H1 (cell line): ENCODE results near the gene SPOCK1. TPM values are rescaled to one million over a fixed set of nuclear protein-coding genes. Genes with fewer than 3 reads are reported as not detected.

Experiments used
- CTCF ChIA-PET: fragments of 300-600 bp; sonication (Branson Sonifier 250); formaldehyde crosslinking; loops from one replicate; lab custom pipeline; 2021; ENCODE audit not compliant: partially characterized antibody; lab: Charles Lee
- POLR2A ChIA-PET: fragments of 300-600 bp; sonication (Branson Sonifier 250); formaldehyde crosslinking; loops from one replicate; lab custom pipeline; 2021; ENCODE audit warnings: inconsistent platforms; ENCODE audit not compliant: partially characterized antibody; lab: Charles Lee
- DNase-seq, 2 experiments: peaks; one replicate each; pipeline versions ENCODE4 v3.0.0 to v3.0.0-alpha.2; 2010 to 2022; ENCODE audit warnings: low spot score in 2 of 2, low read depth in 1 of 2, mixed read lengths in 1 of 2
- FAIRE-seq: peaks from 2 replicates; lab custom pipeline; 2011; peaks lifted over from hg19 to GRCh38; lab: Jason Lieb, UNC
- H2AFZ ChIP-seq: 2 replicates; pipeline ENCODE4 v1.8.1; 2012; ENCODE audit warnings: low read length, inconsistent platforms
- H2AK5ac ChIP-seq: 2 replicates; pipeline ENCODE4 v1.6.1; 2013; ENCODE audit warnings: low read depth, low read length
- H2BK120ac ChIP-seq: replicated peaks from 2 replicates; pipeline ENCODE3; 2013; ENCODE audit warnings: low read depth, low read length, inconsistent platforms
- H2BK12ac ChIP-seq: 2 replicates; pipeline ENCODE4 v1.6.1; 2013; ENCODE audit warnings: low read depth, low read length
- H2BK15ac ChIP-seq: 2 replicates; pipeline ENCODE4 v1.6.1; 2013; ENCODE audit warnings: low read length
- H2BK20ac ChIP-seq: 2 replicates; pipeline ENCODE4 v1.6.1; 2013; ENCODE audit warnings: low read length
- H2BK5ac ChIP-seq: 2 replicates; pipeline ENCODE4 v1.6.1; 2013; ENCODE audit warnings: low read depth, low read length
- H3K14ac ChIP-seq: 2 replicates; pipeline ENCODE4 v1.6.1; 2013; ENCODE audit warnings: inconsistent platforms; ENCODE audit not compliant: insufficient read length
- H3K18ac ChIP-seq: 2 replicates; pipeline ENCODE4 v1.6.1; 2013; ENCODE audit warnings: low read length; ENCODE audit errors: extremely low read depth
- H3K23ac ChIP-seq: 2 replicates; pipeline ENCODE4 v1.6.1; 2013; ENCODE audit warnings: inconsistent platforms; ENCODE audit not compliant: insufficient read length
- H3K23me2 ChIP-seq: 2 replicates; pipeline ENCODE4 v1.6.1; 2013; ENCODE audit warnings: low read depth, low read length
- H3K27ac ChIP-seq: 2 replicates; pipeline ENCODE4 v1.6.1; 2011; ENCODE audit warnings: low read depth, low read length, inconsistent platforms
- H3K27me3 ChIP-seq, 4 experiments: replicated peaks in 1 of 4; 1 replicate in 1 of 4; 2 replicates in 3 of 4; pipeline versions ENCODE4 v1.6.1 to v1.8.1; 2011 to 2013; ENCODE audit warnings: low read length in 3 of 4, mild to moderate bottlenecking in 3 of 4, inconsistent platforms in 2 of 4, mixed read lengths in 2 of 4, moderate library complexity in 1 of 4; ENCODE audit not compliant: control insufficient read depth in 3 of 4, insufficient read depth in 3 of 4; ENCODE audit errors: extremely low read depth in 1 of 4
- H3K36me3 ChIP-seq, 4 experiments: 2 replicates each; pipeline versions ENCODE4 v1.6.1 to v1.8.1; 2011 to 2013; ENCODE audit warnings: mild to moderate bottlenecking in 4 of 4, low read length in 3 of 4, moderate library complexity in 2 of 4, control low read depth in 1 of 4, inconsistent platforms in 1 of 4; ENCODE audit not compliant: insufficient read depth in 4 of 4, control insufficient read depth in 2 of 4
- H3K4ac ChIP-seq: replicated peaks from 2 replicates; pipeline ENCODE3; 2013; ENCODE audit warnings: low read length, low read depth, mixed read lengths, inconsistent platforms; ENCODE audit not compliant: insufficient read length
- H3K4me1 ChIP-seq, 4 experiments: replicated peaks in 1 of 4; 1 replicate in 1 of 4; 2 replicates in 3 of 4; pipeline versions ENCODE4 v1.6.1 to v1.8.1; 2011 to 2013; ENCODE audit warnings: low read length in 3 of 4, inconsistent platforms in 2 of 4, mixed read lengths in 1 of 4; ENCODE audit not compliant: insufficient read depth in 4 of 4, control insufficient read depth in 3 of 4
- H3K4me2 ChIP-seq, 2 experiments: 2 replicates each; pipeline versions ENCODE4 v1.6.1 to v1.8.1; 2011 to 2013; ENCODE audit warnings: low read depth in 2 of 2, low read length in 2 of 2, control low read depth in 1 of 2, inconsistent platforms in 1 of 2, mild to moderate bottlenecking in 1 of 2; ENCODE audit not compliant: insufficient read depth in 1 of 2
- H3K4me3 ChIP-seq, 4 experiments: fragments of 200-600, 300-600 bp in 1 of 4; sonication (generic), shearing (Covaris generic), sonication (Bioruptor Twin) in 1 of 4; 2 replicates each; pipeline versions ENCODE4 v1.5.1 to v1.8.1; 2011 to 2016; ENCODE audit warnings: low read length in 4 of 4, low read depth in 3 of 4, control low read depth in 2 of 4, inconsistent platforms in 2 of 4, mild to moderate bottlenecking in 2 of 4, mixed read lengths in 1 of 4, moderate library complexity in 1 of 4; ENCODE audit not compliant: insufficient read depth in 2 of 4; ENCODE audit errors: extremely low read depth in 1 of 4
- H3K56ac ChIP-seq: replicated peaks from 2 replicates; pipeline ENCODE3; 2013; ENCODE audit warnings: low read depth, mild to moderate bottlenecking, mixed read lengths, low read length, inconsistent platforms; ENCODE audit not compliant: insufficient read length
- H3K79me1 ChIP-seq: 2 replicates; pipeline ENCODE4 v1.6.1; 2013; ENCODE audit warnings: low read depth, low read length, control low read depth
- H3K79me2 ChIP-seq, 2 experiments: 2 replicates each; pipeline versions ENCODE4 v1.6.1 to v1.8.1; 2012 to 2013; ENCODE audit warnings: low read length in 2 of 2, mild to moderate bottlenecking in 2 of 2, inconsistent platforms in 1 of 2; ENCODE audit not compliant: insufficient read depth in 2 of 2, control insufficient read depth in 1 of 2
- H3K9ac ChIP-seq, 4 experiments: replicated peaks in 1 of 4; 1 replicate in 1 of 4; 2 replicates in 3 of 4; pipeline versions ENCODE4 v1.6.1 to v1.8.1; 2011 to 2013; ENCODE audit warnings: low read depth in 3 of 4, low read length in 3 of 4, control low read depth in 2 of 4, mild to moderate bottlenecking in 2 of 4, moderate library complexity in 2 of 4, inconsistent platforms in 1 of 4; ENCODE audit errors: extremely low read depth in 1 of 4
- H3K9me3 ChIP-seq, 2 experiments: 2 replicates each; pipeline versions ENCODE4 v1.6.1 to v1.8.1; 2012 to 2013; ENCODE audit warnings: mild to moderate bottlenecking in 2 of 2, moderate library complexity in 2 of 2, control low read depth in 1 of 2, inconsistent platforms in 1 of 2, low read depth in 1 of 2, low read length in 1 of 2, mixed read lengths in 1 of 2; ENCODE audit not compliant: insufficient read depth in 2 of 2
- H4K20me1 ChIP-seq, 2 experiments: replicated peaks in 1 of 2; 2 replicates each; pipeline versions ENCODE3 to v1.8.1; 2011 to 2013; ENCODE audit warnings: inconsistent platforms in 2 of 2, low read length in 2 of 2, mild to moderate bottlenecking in 1 of 2; ENCODE audit not compliant: insufficient read depth in 2 of 2, control insufficient read depth in 1 of 2
- H4K5ac ChIP-seq: 2 replicates; pipeline ENCODE4 v1.6.1; 2013; ENCODE audit warnings: low read length, low read depth, mixed read lengths, inconsistent platforms; ENCODE audit not compliant: insufficient read length
- H4K8ac ChIP-seq: 2 replicates; pipeline ENCODE4 v1.8.0; 2013; ENCODE audit warnings: mild to moderate bottlenecking, moderate library complexity, low read length, inconsistent platforms; ENCODE audit not compliant: insufficient read depth; ENCODE audit errors: extremely low read depth
- H4K91ac ChIP-seq: replicated peaks from 2 replicates; pipeline ENCODE3; 2013; ENCODE audit warnings: low read length, mixed read lengths, inconsistent platforms; ENCODE audit not compliant: insufficient read length
- BRCA1 ChIP-seq: IDR thresholded peaks from 2 replicates; pipeline ENCODE4 v1.6.1; 2012; ENCODE audit warnings: low read depth, low read length, improper control_type of control experiment
- CTBP2 ChIP-seq: IDR thresholded peaks from 2 replicates; pipeline ENCODE4 v1.7.0; 2011; ENCODE audit warnings: borderline replicate concordance, mild to moderate bottlenecking, moderate library complexity, mixed read lengths, low read length; ENCODE audit not compliant: insufficient read depth, insufficient read length
- CTCF ChIP-seq, 3 experiments: IDR thresholded peaks; 1 replicate in 2 of 3; 2 replicates in 1 of 3; pipeline versions ENCODE4 v1.5.1 to v1.6.1; 2011; ENCODE audit warnings: low read length in 3 of 3, mild to moderate bottlenecking in 3 of 3, inconsistent platforms in 2 of 3, low read depth in 1 of 3, moderate library complexity in 1 of 3; ENCODE audit not compliant: insufficient read depth in 1 of 3; ENCODE audit errors: control extremely low read depth in 1 of 3
- HDAC2 ChIP-seq, 2 experiments: fragments of 300-600 bp in 1 of 2; sonication (generic) in 1 of 2; IDR thresholded peaks; 2 replicates each; pipeline ENCODE4 v1.6.1; 2011 to 2012; ENCODE audit warnings: low read depth in 2 of 2, low read length in 2 of 2, mild to moderate bottlenecking in 2 of 2, moderate library complexity in 2 of 2, borderline replicate concordance in 1 of 2, inconsistent platforms in 1 of 2
- SAP30 ChIP-seq: fragments of 300-600 bp; sonication (generic); IDR thresholded peaks from 2 replicates; pipeline ENCODE4 v1.7.1; 2012; ENCODE audit warnings: low read length, moderate library complexity, mild to moderate bottlenecking, inconsistent platforms; ENCODE audit not compliant: insufficient read depth, insufficient replicate concordance
- SRF ChIP-seq: IDR thresholded peaks from 2 replicates; pipeline ENCODE4 v1.6.1; 2011; ENCODE audit warnings: mild to moderate bottlenecking, low read depth, low read length, moderate library complexity
- YY1 ChIP-seq: IDR thresholded peaks from 2 replicates; pipeline ENCODE4 v1.6.1; 2011; ENCODE audit warnings: low read depth, mild to moderate bottlenecking, low read length
- WGBS, 2 experiments: shearing (Covaris generic) in 1 of 2; methylation state at CpG; one replicate each; pipeline versions ENCODE4 v1.1.6 to v1.1.7; 2013 to 2015; ENCODE audit warnings: low lambda C conversion rate in 2 of 2, mixed read lengths in 2 of 2, inconsistent platforms in 1 of 2, low coverage in 1 of 2, missing lambda C conversion rate in 1 of 2; ENCODE audit not compliant: insufficient replicate concordance in 2 of 2, insufficient coverage in 1 of 2, insufficient read length in 1 of 2; ENCODE audit errors: extremely low coverage in 1 of 2, missing lambda C conversion rate in 1 of 2; 5-methylcytosine and 5-hydroxymethylcytosine counted together
- polyA plus RNA-seq, 7 experiments: library from polyadenylated mRNA; depleted of rRNA in 3 of 7; stranded (reverse) in 5 of 7; unstranded in 2 of 7; fragments of >200 nt in 5 of 7; fragments of 200-250 nt in 2 of 7; gene quantifications; 1 replicate in 5 of 7; 2 replicates in 1 of 7; 4 replicates in 1 of 7; pipeline versions ENCODE4 v1.2.1 to v1.2.3, GENCODE V29; 2011 to 2013; ENCODE audit warnings: missing spikeins in 2 of 7, mixed read lengths in 2 of 7
- total RNA-seq: library from RNA; stranded (reverse); fragmentation: NEBNext Ultra II Directional; extraction: Animal tissue kit (Norgen Biotek cat#: 25700); gene quantifications from 2 replicates; pipeline ENCODE4 v1.2.1, GENCODE V29; 2021
- TF ChIP-seq, protein P1 (sequence below): IDR thresholded peaks from 2 replicates; pipeline ENCODE4 v1.6.1; 2011; ENCODE audit warnings: low read depth, mild to moderate bottlenecking, low read length; ENCODE audit not compliant: insufficient read depth

SPOCK1 gene
- total and polyA plus RNA-seq, 2 of the 8 experiments (the other 6 are each of a cell fraction or from before 2014, with no cell fraction given): 6.9 to 18.1 TPM

DNA sequence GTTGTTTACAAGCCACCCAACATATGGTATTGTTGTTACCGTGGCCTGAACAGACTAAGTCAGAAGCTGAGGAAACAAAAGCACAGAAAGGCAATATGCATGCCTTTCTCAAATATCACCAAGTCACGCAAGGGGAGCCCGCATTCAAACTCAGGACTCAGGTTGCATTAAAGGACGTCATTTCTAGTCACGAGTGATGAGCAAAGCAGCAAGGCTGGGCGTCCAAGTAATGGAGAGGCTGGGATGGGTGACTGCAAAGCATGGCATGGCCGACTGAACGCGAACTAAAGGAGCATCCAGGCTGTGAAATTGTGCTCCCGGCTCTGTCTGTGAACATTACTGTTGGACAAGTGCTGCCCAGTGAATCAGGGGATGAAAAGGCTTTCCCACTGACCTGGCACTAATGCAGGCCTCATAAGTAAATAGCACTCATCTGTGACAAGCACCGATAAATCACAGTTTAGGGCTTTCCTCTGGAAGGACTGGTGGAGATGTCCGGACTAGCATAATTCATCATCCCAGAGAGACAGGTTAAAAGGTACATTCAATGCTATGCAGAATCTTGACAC lies 202.8 kb downstream of the SPOCK1 start:
- H3K4me1 ChIP-seq: peaks cover 0 to 5% (median 2%) of the 10 kb centered on the region in 4 experiments; a peak in 1 of 7 replicates
- no peaks in the 10 kb centered on the region for H3K79me1 ChIP-seq
- POLR2A ChIA-PET: no interaction called here
- CTCF ChIA-PET: interaction anchor here (1.1 to 1.4 kb wide), 3 partner anchors 7 to 24 kb away, joined by 3 to 5 read pairs (median 4); no protein-coding TSS in a partner anchor
- no peak overlapping the region for H3K56ac ChIP-seq
- H3K14ac ChIP-seq: no peak overlapping the region
- H3K4ac ChIP-seq: no peak overlapping the region
- no peak overlapping the region for H3K23ac ChIP-seq
- H4K5ac ChIP-seq: no peak overlapping the region
- no peaks in the 10 kb centered on the region for H4K20me1 ChIP-seq
- WGBS, 2 experiments: 94% methylated on average over 12 of the region's 12 CpGs; no CpG with 5 or more reads in 1 of the 2 experiments
- H2AFZ ChIP-seq: no peak overlapping the region
- no peak overlapping the region for H4K8ac ChIP-seq
- no peak overlapping the region for H2BK5ac ChIP-seq
- H2BK15ac ChIP-seq: 0 out of 2 replicates have a peak overlapping the region, but pooled peaks have one; percentile 13
- no peak overlapping the region for H3K27ac ChIP-seq
- H3K9ac ChIP-seq: no peak overlapping the region
- H3K27me3 ChIP-seq: peaks cover 0 to 1% (median 0%) of the 10 kb centered on the region in 4 experiments; a peak in 1 of 7 replicates
- H3K4me3 ChIP-seq: no peak overlapping the region
- no peaks in the 10 kb centered on the region for H3K23me2 ChIP-seq
- no peak overlapping the region for H4K91ac ChIP-seq
- H3K36me3 ChIP-seq: no peaks in the 10 kb centered on the region
- no peaks in the 10 kb centered on the region for H3K79me2 ChIP-seq
- H3K4me2 ChIP-seq: no peak overlapping the region
- no peak overlapping the region for H2BK20ac ChIP-seq
- H2BK120ac ChIP-seq: no peak overlapping the region
- DNase-seq (peak in 1 of 2 experiments; percentile 32), FAIRE-seq (no peak)
- H2AK5ac ChIP-seq: no peak overlapping the region; the same call in 1 of the 2 replicates
- no peak overlapping the region for H3K18ac ChIP-seq
- no peaks in the 10 kb centered on the region for H3K9me3 ChIP-seq
- H2BK12ac ChIP-seq: no peak overlapping the region
- no peak for TF ChIP-seq CTBP2
- TF ChIP-seq SAP30: no peak
- no peak for TF ChIP-seq BRCA1
- TF ChIP-seq CTCF (IDR thresholded peaks at IDR 0.05; ENCODE audit: control extremely low read depth in 1 of 3, insufficient read depth in 1 of 3, low read depth in 1 of 3, low read length in 3 of 3): no peak
- TF ChIP-seq HDAC2 (IDR thresholded peaks at IDR 0.05; ENCODE audit: borderline replicate concordance in 1 of 2, low read depth in 2 of 2, low read length in 2 of 2): no peak
- no peak for TF ChIP-seq YY1
- TF ChIP-seq, protein P1, sequence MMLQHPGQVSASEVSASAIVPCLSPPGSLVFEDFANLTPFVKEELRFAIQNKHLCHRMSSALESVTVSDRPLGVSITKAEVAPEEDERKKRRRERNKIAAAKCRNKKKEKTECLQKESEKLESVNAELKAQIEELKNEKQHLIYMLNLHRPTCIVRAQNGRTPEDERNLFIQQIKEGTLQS: no peak
- no peak for TF ChIP-seq SRF
